Stimulated activated CD4-positive, alpha-beta T cell treated with anti-CD3 and anti-CD28 coated beads, Interleukin-2, amount 100 ng/mL, for 48 hours (primary cell): ENCODE measurements around the gene PADI2.
"Not testable (repeated sequence)": the region's sequence is repeated elsewhere in the genome, so short reads cannot be mapped to it uniquely, and the experiment has no call there.

Experiments used
- DNase-seq, 2 donors: peaks; one replicate each; pipeline ENCODE4 v3.0.0-alpha.2; 2020

PADI2 gene

GRCh38 chr1:17080880-17081279, 38.4 kb downstream of the PADI2 start:
- no peak for DNase-seq

GRCh38 chr1:17080085-17080759, 39.0 kb downstream of the PADI2 start:
- DNase-seq: no peak

- DNase-seq: no peak
Observed at GRCh38 chr1:17078991-17079868, 40.0 kb downstream of the PADI2 start.

GRCh38 chr1:17075470-17076255, 43.6 kb downstream of the PADI2 start:
- DNase-seq: no peak

GRCh38 chr1:17071794-17072193, 47.5 kb downstream of the PADI2 start:
- no peak for DNase-seq

GRCh38 chr1:17070163-17070525, 49.1 kb downstream of the PADI2 start:
- DNase-seq: no peak

GRCh38 chr1:17069452-17070162, 49.6 kb downstream of the PADI2 start:
- DNase-seq: no peak

GRCh38 chr1:17068789-17069188, 50.5 kb downstream of the PADI2 start:
- DNase-seq: no peak

- DNase-seq: no peak
Observed at GRCh38 chr1:17067465-17068240, 51.6 kb downstream of the PADI2 start.

- no peak for DNase-seq
Observed at GRCh38 chr1:17067069-17067426, 52.2 kb downstream of the PADI2 start.

GRCh38 chr1:17066361-17067068, 52.7 kb downstream of the PADI2 start:
- DNase-seq: no peak

- no peak for DNase-seq
Observed at GRCh38 chr1:17065666-17066065, 53.6 kb downstream of the PADI2 start.

GRCh38 chr1:17062751-17063150, 56.5 kb downstream of the PADI2 start:
- not testable (repeated sequence) for DNase-seq

GRCh38 chr1:17061892-17062291, 57.4 kb downstream of the PADI2 start:
- no peak for DNase-seq

GRCh38 chr1:17061486-17061885, 57.8 kb downstream of the PADI2 start:
- no peak for DNase-seq

- DNase-seq: no peak
Observed at GRCh38 chr1:17060306-17060749, 58.9 kb downstream of the PADI2 start.

- peak in 1 of 2 donors; percentile 27 for DNase-seq
Observed at GRCh38 chr1:17059391-17060305, 59.6 kb downstream of the PADI2 start.

GRCh38 chr1:17056551-17056950, 62.7 kb downstream of the PADI2 start:
- no peak for DNase-seq

- no peak for DNase-seq
Observed at GRCh38 chr1:17055801-17056200, 63.5 kb downstream of the PADI2 start.
